ENCODE data around the gene CAVIN1. TPM values are rescaled to one million over a fixed set of nuclear protein-coding genes. Genes with fewer than 3 reads are reported as not detected.
A peak's percentile ranks its signal among the peaks of the same experiment; 100 is the strongest.

The CAVIN1 gene
- total and polyA plus RNA-seq, 4 donors = 110 to 277 (median 159) TPM

GRCh38 chr17:42441371-42442195 is 18.5 kb upstream of the CAVIN1 start:
- no peaks in the 10 kb centered on the region for H3K4me1 ChIP-seq (ENCODE audit: control insufficient read depth in 5 of 5, insufficient read depth in 5 of 5, low read length in 5 of 5)
- H3K27me3 ChIP-seq (ENCODE audit: control insufficient read depth in 3 of 3, insufficient read depth in 3 of 3, low read length in 2 of 3) = no peaks in the 10 kb centered on the region
- no peak overlapping the region for H3K9ac ChIP-seq (ENCODE audit: insufficient read depth in 1 of 2, low read length in 2 of 2)
- H3K36me3 ChIP-seq (ENCODE audit: control insufficient read depth in 4 of 4, insufficient read depth in 4 of 4, low read length in 4 of 4) = no peaks in the 10 kb centered on the region
- no peaks in the 10 kb centered on the region for H3K9me3 ChIP-seq (ENCODE audit: control insufficient read depth in 4 of 4, insufficient read depth in 3 of 4, low read length in 3 of 4)
- 54 to 79% methylated on average over 7 of the region's 7 CpGs for WGBS, 2 donors
- no peak overlapping the region for H3K27ac ChIP-seq (ENCODE audit: low read depth in 1 of 2, low read length in 1 of 2)
- TF ChIP-seq, protein P1, sequence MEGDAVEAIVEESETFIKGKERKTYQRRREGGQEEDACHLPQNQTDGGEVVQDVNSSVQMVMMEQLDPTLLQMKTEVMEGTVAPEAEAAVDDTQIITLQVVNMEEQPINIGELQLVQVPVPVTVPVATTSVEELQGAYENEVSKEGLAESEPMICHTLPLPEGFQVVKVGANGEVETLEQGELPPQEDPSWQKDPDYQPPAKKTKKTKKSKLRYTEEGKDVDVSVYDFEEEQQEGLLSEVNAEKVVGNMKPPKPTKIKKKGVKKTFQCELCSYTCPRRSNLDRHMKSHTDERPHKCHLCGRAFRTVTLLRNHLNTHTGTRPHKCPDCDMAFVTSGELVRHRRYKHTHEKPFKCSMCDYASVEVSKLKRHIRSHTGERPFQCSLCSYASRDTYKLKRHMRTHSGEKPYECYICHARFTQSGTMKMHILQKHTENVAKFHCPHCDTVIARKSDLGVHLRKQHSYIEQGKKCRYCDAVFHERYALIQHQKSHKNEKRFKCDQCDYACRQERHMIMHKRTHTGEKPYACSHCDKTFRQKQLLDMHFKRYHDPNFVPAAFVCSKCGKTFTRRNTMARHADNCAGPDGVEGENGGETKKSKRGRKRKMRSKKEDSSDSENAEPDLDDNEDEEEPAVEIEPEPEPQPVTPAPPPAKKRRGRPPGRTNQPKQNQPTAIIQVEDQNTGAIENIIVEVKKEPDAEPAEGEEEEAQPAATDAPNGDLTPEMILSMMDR (IDR thresholded peaks at IDR 0.05; ENCODE audit: control extremely low read depth, extremely low read depth) = no peak
- DNase-seq = no peak
- ATAC-seq (ENCODE audit: insufficient read depth, low FRiP score) = no peak
- H3K4me3 ChIP-seq = no peak overlapping the region

DNA sequence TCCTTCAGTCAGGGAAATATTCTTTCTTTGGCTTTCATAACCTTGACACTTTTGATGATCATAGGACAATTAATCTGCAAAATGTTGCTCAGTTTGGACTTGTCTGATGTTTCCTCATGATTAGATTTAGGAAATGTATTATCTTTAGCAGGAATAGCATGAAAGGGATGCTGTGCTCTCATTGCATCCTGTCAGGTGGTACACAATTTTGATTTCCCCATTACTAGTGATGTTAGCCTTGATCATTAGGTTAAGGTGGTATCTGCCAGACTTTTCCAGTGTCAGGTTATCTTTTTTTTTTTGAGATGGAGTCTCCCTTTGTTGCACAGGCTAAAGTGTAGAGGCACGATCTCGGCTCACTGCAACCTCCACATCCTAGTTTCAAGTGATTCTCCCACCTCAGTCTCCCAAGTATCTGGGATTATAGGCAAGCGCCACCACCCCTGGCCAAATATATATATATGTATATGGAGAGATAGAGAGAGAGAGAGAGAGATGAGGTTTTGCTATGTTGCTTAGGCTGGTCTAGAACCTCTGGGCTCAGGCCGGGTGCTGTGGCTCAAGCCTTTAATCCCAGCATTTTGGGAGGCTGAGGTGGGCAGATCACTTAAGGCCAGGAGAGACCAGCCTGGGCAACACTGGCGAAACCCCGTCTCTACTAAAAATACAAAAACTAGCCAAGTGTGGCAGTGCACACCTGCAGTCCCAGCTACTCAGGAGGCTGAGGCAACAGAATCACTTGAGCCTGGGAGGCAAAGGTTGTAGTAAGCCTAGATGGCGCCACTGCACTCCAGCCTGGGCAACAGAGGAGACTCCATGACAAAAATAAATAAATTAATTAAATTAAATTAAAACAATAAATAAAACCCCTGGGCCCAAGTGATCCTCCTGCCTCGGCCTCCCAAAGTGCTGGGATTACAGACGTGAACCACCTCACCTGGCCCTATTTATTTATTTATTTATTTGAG is 15.8 kb upstream of the CAVIN1 start:
- Histone ChIP-seq H3K36me3 (ENCODE audit: control insufficient read depth in 4 of 4, insufficient read depth in 4 of 4, low read length in 4 of 4) (no peaks in the 10 kb centered on the region), H3K4me3 (no peak overlapping the region), H3K9me3 (ENCODE audit: control insufficient read depth in 4 of 4, insufficient read depth in 3 of 4, low read length in 3 of 4) (no peaks in the 10 kb centered on the region), H3K27ac (ENCODE audit: low read depth in 1 of 2, low read length in 1 of 2) (no peak overlapping the region), H3K4me1 (ENCODE audit: control insufficient read depth in 5 of 5, insufficient read depth in 5 of 5, low read length in 5 of 5) (peaks cover 0 to 2% (median 0%) of the 10 kb centered on the region in 5 donors), H3K27me3 (ENCODE audit: control insufficient read depth in 3 of 3, insufficient read depth in 3 of 3, low read length in 2 of 3) (no peaks in the 10 kb centered on the region), H3K9ac (ENCODE audit: insufficient read depth in 1 of 2, low read length in 2 of 2) (no peak overlapping the region)
- ATAC-seq (ENCODE audit: insufficient read depth, low FRiP score) = no peak
- no peak for DNase-seq
- TF ChIP-seq, protein P1 (IDR thresholded peaks at IDR 0.05; ENCODE audit: control extremely low read depth, extremely low read depth) = peak; percentile 19
- 85 to 93% methylated on average over 9 of the region's 9 CpGs for WGBS, 2 donors

DNA sequence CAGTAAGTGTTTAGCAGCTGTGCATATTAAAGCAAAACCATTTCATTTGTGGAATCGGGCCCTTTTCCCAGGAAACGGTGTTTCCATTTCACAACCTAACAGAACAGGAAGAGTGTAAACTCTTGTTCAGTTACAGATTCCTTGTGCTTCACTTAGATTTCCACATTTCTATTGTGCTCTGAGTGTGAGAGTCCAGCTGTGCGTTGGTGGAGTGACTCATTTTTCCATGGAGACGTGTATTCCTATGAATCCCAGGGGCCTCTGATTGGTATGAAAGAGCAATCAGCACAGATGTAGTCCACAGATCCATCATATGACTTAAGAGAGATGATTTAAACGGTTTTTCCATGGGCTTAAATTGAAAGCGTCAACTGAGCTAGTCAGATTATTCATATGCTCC is 13.3 kb upstream of the CAVIN1 start:
- peak; percentile 66 for ATAC-seq (ENCODE audit: insufficient read depth, low FRiP score)
- H3K27me3 ChIP-seq (ENCODE audit: control insufficient read depth in 3 of 3, insufficient read depth in 3 of 3, low read length in 2 of 3) = no peaks in the 10 kb centered on the region
- no peaks in the 10 kb centered on the region for H3K36me3 ChIP-seq (ENCODE audit: control insufficient read depth in 4 of 4, insufficient read depth in 4 of 4, low read length in 4 of 4)
- WGBS, 2 donors = 37 to 41% methylated on average over 6 of the region's 6 CpGs
- no peak overlapping the region for H3K9ac ChIP-seq (ENCODE audit: insufficient read depth in 1 of 2, low read length in 2 of 2)
- TF ChIP-seq, protein P1 (IDR thresholded peaks at IDR 0.05; ENCODE audit: control extremely low read depth, extremely low read depth) = no peak
- H3K4me3 ChIP-seq = no peak overlapping the region
- peak overlapping the region; percentile 53 to 79 for H3K27ac ChIP-seq (ENCODE audit: low read depth in 1 of 2, low read length in 1 of 2)
- H3K4me1 ChIP-seq (ENCODE audit: control insufficient read depth in 5 of 5, insufficient read depth in 5 of 5, low read length in 5 of 5) = peaks cover 0 to 7% (median 0%) of the 10 kb centered on the region in 5 donors
- H3K9me3 ChIP-seq (ENCODE audit: control insufficient read depth in 4 of 4, insufficient read depth in 3 of 4, low read length in 3 of 4) = no peaks in the 10 kb centered on the region
- peak in 2 of 3 donors; percentile 49 to 50 for DNase-seq

Data from lung (tissue), 12 donors.